Naive B cell (primary cell): Measurements from ENCODE around the gene SAMD7. TPM values are rescaled to one million over a fixed set of nuclear protein-coding genes. Genes with fewer than 3 reads are reported as not detected.
A peak's percentile ranks its signal among the peaks of the same experiment; 100 is the strongest.

ENCODE experiments used
- ATAC-seq, 2 donors: fragments of 150-1000 bp; cut with Tn5 transposase; 2 replicates each; pipeline ENCODE4 v1.10.0; 2021; ENCODE audit warnings: low read depth in 2 of 2, mild to moderate bottlenecking in 2 of 2, moderate library complexity in 2 of 2
- DNase-seq: peaks from one replicate; pipeline ENCODE4 v3.0.0; 2022
- H3K27ac Mint-ChIP-seq, 6 donors: one replicate each; pipeline ENCODE4 v1.8.0; 2020 to 2022; ENCODE audit warnings: mild to moderate bottlenecking in 6 of 6, mixed read lengths in 6 of 6, moderate library complexity in 5 of 6, inconsistent platforms in 2 of 6
- H3K27me3 Mint-ChIP-seq, 3 donors: one replicate each; pipeline ENCODE4 v1.8.0; 2021 to 2022; ENCODE audit warnings: mixed read lengths in 3 of 3, mild to moderate bottlenecking in 1 of 3
- H3K36me3 Mint-ChIP-seq, 2 donors: one replicate each; pipeline ENCODE4 v1.8.0; 2020 to 2022; ENCODE audit warnings: mixed read lengths in 2 of 2, inconsistent platforms in 1 of 2, mild to moderate bottlenecking in 1 of 2
- H3K4me1 Mint-ChIP-seq, 3 donors: one replicate each; pipeline ENCODE4 v1.8.0; 2020 to 2022; ENCODE audit warnings: mixed read lengths in 3 of 3, inconsistent platforms in 1 of 3, mild to moderate bottlenecking in 1 of 3, moderate library complexity in 1 of 3
- H3K4me3 Mint-ChIP-seq, 8 donors: one replicate each; pipeline ENCODE4 v1.8.0; 2020 to 2022; ENCODE audit warnings: mild to moderate bottlenecking in 8 of 8, mixed read lengths in 8 of 8, moderate library complexity in 8 of 8, inconsistent platforms in 2 of 8
- H3K9me3 Mint-ChIP-seq, 7 donors: one replicate each; pipeline ENCODE4 v1.8.0; 2020 to 2022; ENCODE audit warnings: mixed read lengths in 7 of 7, mild to moderate bottlenecking in 5 of 7, inconsistent platforms in 2 of 7, moderate library complexity in 1 of 7
- polyA plus RNA-seq, 6 donors: library from polyadenylated mRNA; unstranded; fragments of 300-500 nt; fragmentation: Illumina TruSeq; gene quantifications; one replicate each; pipeline ENCODE4 v1.2.3, GENCODE V29; 2021; ENCODE audit warnings: low read depth in 6 of 6

The SAMD7 gene
- polyA plus RNA-seq, 6 donors from 2014 or later, result 0.11 to 0.17 TPM; not detected in 4

DNA sequence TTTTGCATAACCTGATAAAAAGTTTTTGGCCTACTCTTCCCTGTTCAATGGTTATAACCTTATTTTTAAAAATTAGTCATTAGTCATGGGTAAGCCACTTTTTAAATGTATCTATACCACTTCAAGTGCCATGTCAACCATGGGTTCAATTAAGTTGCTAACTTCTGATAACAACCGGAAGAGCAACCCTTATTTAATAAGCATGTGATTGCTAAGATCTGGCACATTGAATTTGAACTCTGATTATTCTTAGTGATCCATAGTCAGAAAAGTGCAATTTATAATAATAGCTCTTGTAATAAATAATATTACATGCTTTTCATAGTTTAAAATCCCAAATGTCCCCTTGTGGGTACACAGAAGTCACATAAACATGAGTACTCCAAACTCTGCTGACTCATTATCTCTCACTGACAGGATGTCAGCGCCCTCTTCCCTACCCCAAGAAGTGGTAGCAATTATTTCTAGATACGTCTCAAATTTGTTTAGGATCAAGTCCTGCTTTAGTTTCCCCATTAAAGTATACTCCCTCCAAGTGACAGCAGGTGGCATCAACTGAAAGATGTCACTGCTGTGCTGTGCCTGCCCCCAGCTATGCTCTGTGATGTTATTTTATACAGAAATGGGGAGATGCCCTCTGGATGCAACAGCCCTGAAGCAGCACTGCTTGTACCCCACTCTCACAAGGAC is 18.6 kb downstream of the SAMD7 start:
- peak; percentile 54 for DNase-seq
- Mint-ChIP-seq H3K27ac (peak overlapping the region; percentile 36 to 97 (median 92)), H3K4me3 (peak overlapping the region in 5 of 8 donors; percentile 9 to 82 (median 67))

GRCh38 chr3:169930843-169931242 is 19.5 kb downstream of the SAMD7 start:
- peaks cover 0 to 7% (median 2%) of the 10 kb centered on the region in 7 donors for H3K9me3 Mint-ChIP-seq
- peaks cover 51 to 61% (median 59%) of the 10 kb centered on the region in 3 donors for H3K4me1 Mint-ChIP-seq
- no peaks in the 10 kb centered on the region for H3K27me3 Mint-ChIP-seq
- peaks cover 0 to 6% of the 10 kb centered on the region in 2 donors for H3K36me3 Mint-ChIP-seq
- peak overlapping the region; percentile 16 to 99 (median 96) for H3K27ac Mint-ChIP-seq
- no peak for ATAC-seq
- no peak for DNase-seq
- H3K4me3 Mint-ChIP-seq, result peak overlapping the region in 6 of 8 donors; percentile 51 to 88 (median 64)

More for the DNA sequence above, 18.6 kb downstream of the SAMD7 start:
- peaks cover 42 to 52% (median 50%) of the 10 kb centered on the region in 3 donors for H3K4me1 Mint-ChIP-seq
- H3K36me3 Mint-ChIP-seq, result peaks cover 0 to 6% of the 10 kb centered on the region in 2 donors
- H3K9me3 Mint-ChIP-seq, result peaks cover 0 to 6% (median 2%) of the 10 kb centered on the region in 7 donors
- ATAC-seq, result peak; percentile 29 to 49
- H3K27me3 Mint-ChIP-seq, result no peaks in the 10 kb centered on the region

GRCh38 chr3:169931747-169932520 is 20.6 kb downstream of the SAMD7 start:
- peaks cover 0 to 7% (median 2%) of the 10 kb centered on the region in 7 donors for H3K9me3 Mint-ChIP-seq
- peak overlapping the region; percentile 83 to 99 (median 96) for H3K27ac Mint-ChIP-seq
- peaks cover 0 to 6% of the 10 kb centered on the region in 2 donors for H3K36me3 Mint-ChIP-seq
- DNase-seq, result peak; percentile 85
- H3K4me3 Mint-ChIP-seq, result peak overlapping the region; percentile 51 to 88 (median 87)
- peak; percentile 89 to 93 for ATAC-seq
- H3K27me3 Mint-ChIP-seq, result no peaks in the 10 kb centered on the region
- H3K4me1 Mint-ChIP-seq, result peaks cover 53 to 64% (median 64%) of the 10 kb centered on the region in 3 donors

DNA sequence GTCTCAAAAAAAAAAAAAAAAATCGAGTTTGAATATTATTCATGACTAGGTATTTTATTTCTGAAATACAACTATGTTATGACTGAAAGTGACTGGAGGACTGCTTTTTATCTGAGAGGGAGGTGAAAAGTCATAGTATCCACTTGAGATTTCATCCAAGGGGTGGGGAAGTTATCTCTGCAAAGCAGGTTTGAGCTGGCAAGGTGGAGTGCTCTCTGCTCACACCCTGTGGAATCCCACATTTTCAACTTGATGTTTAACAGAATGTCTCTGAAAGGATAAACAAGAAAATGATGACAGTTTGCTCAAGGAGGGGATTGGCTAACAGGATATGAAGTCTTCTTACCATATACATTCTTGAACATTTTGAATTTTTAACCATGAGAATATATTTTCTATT is 27.9 kb downstream of the SAMD7 start:
- H3K36me3 Mint-ChIP-seq, result peaks cover 0 to 13% of the 10 kb centered on the region in 2 donors
- no peak for ATAC-seq
- no peak for DNase-seq
- peaks cover 0 to 5% (median 2%) of the 10 kb centered on the region in 7 donors for H3K9me3 Mint-ChIP-seq
- H3K4me3 Mint-ChIP-seq, result peak overlapping the region; percentile 6 to 89 (median 56)
- H3K27me3 Mint-ChIP-seq, result no peaks in the 10 kb centered on the region
- H3K4me1 Mint-ChIP-seq, result peaks cover 65 to 84% (median 66%) of the 10 kb centered on the region in 3 donors
- H3K27ac Mint-ChIP-seq, result peak overlapping the region in 5 of 6 donors; percentile 80 to 96 (median 91)

- H3K4me1 Mint-ChIP-seq, result peaks cover 65 to 84% (median 66%) of the 10 kb centered on the region in 3 donors
- H3K27ac Mint-ChIP-seq, result peak overlapping the region; percentile 80 to 96 (median 92)
- H3K27me3 Mint-ChIP-seq, result no peaks in the 10 kb centered on the region
- H3K4me3 Mint-ChIP-seq, result peak overlapping the region; percentile 44 to 89 (median 70)
- peaks cover 0 to 4% (median 2%) of the 10 kb centered on the region in 7 donors for H3K9me3 Mint-ChIP-seq
- ATAC-seq (no peak), DNase-seq (no peak)
- peaks cover 0 to 13% of the 10 kb centered on the region in 2 donors for H3K36me3 Mint-ChIP-seq
Measured at GRCh38 chr3:169939751-169940150, 28.4 kb downstream of the SAMD7 start.

- Mint-ChIP-seq H3K4me1 (peaks cover 64 to 82% (median 66%) of the 10 kb centered on the region in 3 donors), H3K9me3 (peaks cover 0 to 4% (median 0%) of the 10 kb centered on the region in 7 donors), H3K4me3 (peak overlapping the region; percentile 44 to 89 (median 82)), H3K36me3 (peaks cover 0 to 13% of the 10 kb centered on the region in 2 donors), H3K27me3 (no peaks in the 10 kb centered on the region), H3K27ac (peak overlapping the region; percentile 80 to 96 (median 92))
- DNase-seq (peak; percentile 87), ATAC-seq (peak; percentile 72 to 73)
Measured at GRCh38 chr3:169940470-169941181, 29.3 kb downstream of the SAMD7 start.

DNA sequence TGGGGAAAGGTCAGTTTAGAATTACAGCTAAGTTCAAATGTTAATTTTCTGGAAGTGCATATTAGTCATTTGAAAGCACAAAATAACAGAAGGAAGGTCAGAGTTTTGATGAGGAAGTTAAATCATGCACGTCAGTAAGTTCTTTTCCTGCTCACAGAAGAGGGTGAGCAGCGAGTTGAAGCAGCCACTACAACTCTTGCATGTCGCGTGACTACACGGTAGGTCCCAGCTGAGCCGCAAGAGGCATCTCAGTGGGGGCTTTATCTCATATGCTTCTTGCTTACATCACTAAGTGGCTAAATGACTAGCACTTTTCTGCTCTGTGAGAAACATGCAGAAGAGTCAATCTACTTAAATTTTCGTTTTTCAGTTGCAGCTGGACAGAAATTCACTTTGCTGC is 33.9 kb downstream of the SAMD7 start:
- peak overlapping the region; percentile 67 to 89 (median 82) for H3K4me3 Mint-ChIP-seq
- H3K36me3 Mint-ChIP-seq, result no peaks in the 10 kb centered on the region
- no peaks in the 10 kb centered on the region for H3K9me3 Mint-ChIP-seq
- H3K27ac Mint-ChIP-seq, result peak overlapping the region; percentile 93 to 100 (median 98)
- DNase-seq (peak; percentile 89), ATAC-seq (peak; percentile 92 to 95)
- H3K27me3 Mint-ChIP-seq, result no peaks in the 10 kb centered on the region
- H3K4me1 Mint-ChIP-seq, result peaks cover 66 to 89% (median 67%) of the 10 kb centered on the region in 3 donors

DNA sequence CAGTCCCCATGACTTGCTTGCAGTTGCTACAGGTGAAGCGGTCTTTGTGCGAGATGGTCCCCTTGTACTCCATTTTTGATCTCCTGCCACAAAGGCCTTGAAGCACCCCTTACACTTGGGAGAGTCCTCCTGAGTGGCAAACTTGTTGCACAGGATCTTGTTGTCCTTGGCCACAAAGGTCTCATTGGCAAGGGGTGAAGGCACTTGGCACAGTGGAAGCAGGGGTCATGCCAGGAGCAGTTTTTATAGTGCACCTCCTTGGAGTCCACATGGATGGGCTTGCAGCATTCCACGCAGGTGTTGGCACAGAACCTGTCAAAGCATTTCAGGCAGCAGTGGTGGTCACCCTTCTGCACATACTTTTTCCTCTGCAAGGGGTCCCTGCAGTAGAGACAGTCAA is 35.0 kb downstream of the SAMD7 start:
- Mint-ChIP-seq H3K9me3 (peaks cover 0 to 2% (median 0%) of the 10 kb centered on the region in 7 donors), H3K4me1 (peaks cover 56 to 87% (median 60%) of the 10 kb centered on the region in 3 donors), H3K36me3 (no peaks in the 10 kb centered on the region), H3K27me3 (no peaks in the 10 kb centered on the region), H3K27ac (peak overlapping the region; percentile 93 to 100 (median 98)), H3K4me3 (peak overlapping the region in 4 of 8 donors; percentile 27 to 79 (median 57))
- no peak for DNase-seq
- ATAC-seq, result no peak

DNA sequence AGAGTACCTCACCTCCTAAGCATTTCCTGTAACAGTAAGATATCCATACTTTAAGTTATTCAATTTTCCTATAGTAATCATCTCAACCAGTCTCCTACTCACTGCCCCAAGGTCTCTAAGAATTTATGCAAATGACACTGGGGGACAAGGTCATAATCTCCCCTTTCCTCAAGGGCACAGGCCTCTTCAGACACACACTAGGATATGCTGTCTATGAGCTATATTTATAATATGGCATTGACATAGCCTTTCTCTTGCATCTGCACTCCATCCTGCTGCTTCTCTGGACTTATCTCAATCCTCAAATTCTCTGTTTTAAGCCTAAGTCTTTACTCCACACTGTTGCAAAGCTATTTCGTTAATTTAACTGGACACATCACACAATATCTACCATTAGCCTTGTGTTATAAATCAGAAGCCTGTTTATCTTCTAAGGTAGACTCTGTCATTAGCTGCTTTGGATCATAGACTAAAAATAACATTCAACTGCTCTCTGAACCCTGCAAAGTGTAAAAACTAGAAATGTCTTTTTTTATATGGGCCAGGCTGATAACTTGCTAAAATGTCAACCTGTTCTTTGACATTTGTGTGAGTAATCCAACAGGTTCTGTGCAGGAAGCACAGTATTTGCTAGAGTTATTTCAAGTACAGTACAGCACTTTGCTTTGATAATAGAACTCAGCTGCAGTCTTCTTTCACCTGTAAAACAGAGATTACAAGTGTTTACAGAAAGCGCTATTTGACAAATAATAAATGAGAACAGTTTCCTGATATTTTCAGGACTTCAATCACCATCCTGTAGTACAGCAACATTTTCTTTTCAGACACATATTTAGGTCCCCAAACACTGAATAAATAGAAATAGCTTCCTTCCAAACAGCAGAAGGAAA is 37.4 kb downstream of the SAMD7 start:
- no peak for ATAC-seq
- Mint-ChIP-seq H3K4me1 (peaks cover 58 to 86% (median 66%) of the 10 kb centered on the region in 3 donors), H3K36me3 (no peaks in the 10 kb centered on the region), H3K27me3 (no peaks in the 10 kb centered on the region), H3K9me3 (peaks cover 0 to 4% (median 0%) of the 10 kb centered on the region in 7 donors), H3K4me3 (peak overlapping the region in 5 of 8 donors; percentile 1 to 55 (median 32)), H3K27ac (peak overlapping the region; percentile 2 to 93 (median 74))
- no peak for DNase-seq

DNA sequence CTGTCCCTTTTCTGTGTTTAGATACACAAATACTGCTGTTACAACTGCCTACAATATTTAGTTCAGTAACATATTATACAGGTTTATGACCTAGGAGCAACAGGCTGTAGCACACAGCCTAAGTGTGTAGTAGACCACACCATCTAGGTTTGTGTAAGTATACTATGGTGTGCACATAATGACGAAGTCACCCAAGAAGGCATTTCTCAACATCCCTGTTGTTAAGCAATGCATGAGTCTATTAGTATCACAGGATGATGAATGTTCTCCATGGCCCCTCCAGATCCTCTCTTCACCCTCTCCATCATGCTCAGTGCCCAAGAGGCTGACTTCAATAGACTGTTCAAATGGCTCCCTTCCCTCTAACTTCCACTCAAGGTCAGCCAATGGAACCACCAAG is 40.7 kb downstream of the SAMD7 start:
- H3K27me3 Mint-ChIP-seq, result no peaks in the 10 kb centered on the region
- ATAC-seq (no peak), DNase-seq (no peak)
- H3K27ac Mint-ChIP-seq, result peak overlapping the region; percentile 54 to 89 (median 87)
- H3K4me3 Mint-ChIP-seq, result no peak overlapping the region
- H3K9me3 Mint-ChIP-seq, result peaks cover 0 to 8% (median 0%) of the 10 kb centered on the region in 7 donors
- H3K36me3 Mint-ChIP-seq, result peaks cover 0 to 4% of the 10 kb centered on the region in 2 donors
- H3K4me1 Mint-ChIP-seq, result peaks cover 56 to 85% (median 66%) of the 10 kb centered on the region in 3 donors

GRCh38 chr3:169953462-169954141 is 42.2 kb downstream of the SAMD7 start:
- H3K27ac Mint-ChIP-seq, result peak overlapping the region; percentile 79 to 97 (median 90)
- H3K4me3 Mint-ChIP-seq, result peak overlapping the region; percentile 32 to 79 (median 66)
- H3K36me3 Mint-ChIP-seq, result peaks cover 0 to 4% of the 10 kb centered on the region in 2 donors
- peaks cover 43 to 73% (median 52%) of the 10 kb centered on the region in 3 donors for H3K4me1 Mint-ChIP-seq
- ATAC-seq (peak in 1 of 2 donors; percentile 11), DNase-seq (no peak)
- no peaks in the 10 kb centered on the region for H3K27me3 Mint-ChIP-seq
- peaks cover 0 to 8% (median 0%) of the 10 kb centered on the region in 7 donors for H3K9me3 Mint-ChIP-seq
